HG02973 (cell line): ENCODE results near the gene PRKG1.

Experiments used
- ATAC-seq: cut with Tn5 transposase; IDR thresholded peaks from one replicate; pipeline ENCODE4 v1.9.1; 2021; ENCODE audit warnings: moderate library complexity; ENCODE audit not compliant: unreplicated experiment

PRKG1 gene

DNA sequence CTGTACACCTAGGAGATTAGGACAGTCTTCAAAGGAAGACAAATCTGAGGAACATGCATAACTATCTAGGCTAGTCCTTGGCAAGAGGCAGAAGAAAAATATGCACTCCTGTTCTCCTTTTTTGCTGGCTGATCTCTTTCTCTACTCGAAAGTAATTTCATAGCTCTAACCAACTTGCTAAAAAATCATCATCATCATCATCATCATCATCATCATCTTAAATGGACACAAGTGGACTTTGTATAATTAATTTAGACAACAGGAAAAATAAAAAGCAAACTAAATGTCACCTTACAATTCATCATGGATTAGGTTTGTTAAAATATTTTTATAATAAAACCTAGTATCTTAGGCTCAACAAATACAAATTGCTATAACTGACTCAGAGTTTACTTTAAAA lies 1192.6 kb downstream of the PRKG1 start:
- ATAC-seq, result no peak

DNA sequence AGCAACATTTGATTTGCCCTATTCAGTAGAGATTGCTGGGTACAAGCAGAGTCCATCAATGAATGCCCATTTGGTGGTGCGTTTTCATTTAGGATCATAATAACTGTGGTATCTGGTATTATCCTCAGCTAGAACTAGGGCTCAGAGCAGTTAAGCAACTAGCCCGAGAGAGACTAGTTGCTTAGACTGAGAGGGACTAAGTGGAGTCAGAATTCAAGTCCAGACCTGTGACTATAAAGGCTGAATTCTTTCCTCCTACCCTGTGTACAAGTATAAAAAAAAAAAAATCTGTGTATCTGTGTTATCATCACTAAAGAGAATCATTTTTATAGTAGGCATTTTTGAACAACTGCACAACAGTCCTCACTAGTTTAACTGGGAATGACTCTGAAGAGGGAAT lies 1194.5 kb downstream of the PRKG1 start:
- ATAC-seq, result no peak

DNA sequence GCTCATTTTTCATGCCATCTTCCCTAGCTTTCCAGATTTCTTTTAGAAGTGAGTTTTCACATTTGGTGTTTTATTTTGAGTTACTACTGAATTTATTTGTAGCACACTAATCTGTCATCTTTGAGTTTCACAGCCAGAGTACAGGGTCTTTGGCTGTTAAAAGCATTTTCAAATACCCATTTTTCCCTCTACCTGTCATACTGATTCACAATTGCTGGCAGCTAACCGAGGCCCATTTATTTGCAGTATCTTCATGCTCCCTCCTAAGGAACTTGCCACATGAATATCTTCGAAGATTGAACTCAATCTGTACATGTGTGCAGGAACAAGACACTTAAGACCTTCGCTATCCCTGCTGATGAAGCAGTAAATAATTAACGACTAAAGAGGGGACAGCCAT lies 1194.9 kb downstream of the PRKG1 start:
- ATAC-seq, result no peak

DNA sequence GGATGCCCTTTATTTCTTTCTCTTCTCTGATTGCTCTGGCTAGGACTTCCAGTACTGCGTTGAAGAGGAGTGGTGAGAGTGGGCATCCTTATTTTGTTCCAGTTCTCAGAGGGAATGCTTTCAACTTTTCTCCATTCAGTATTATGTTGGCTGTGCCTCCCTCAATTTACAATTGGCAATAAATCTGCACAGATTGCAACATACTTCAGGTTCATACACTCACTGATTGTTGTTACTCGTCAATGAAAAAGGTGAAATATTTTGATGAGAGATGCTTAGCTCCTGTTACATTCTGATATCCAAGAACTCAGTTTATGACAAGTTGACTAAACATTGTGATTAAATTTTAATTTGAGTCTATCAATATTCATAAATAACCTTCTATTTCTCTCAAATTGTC lies 1201.9 kb downstream of the PRKG1 start:
- no peak for ATAC-seq

DNA sequence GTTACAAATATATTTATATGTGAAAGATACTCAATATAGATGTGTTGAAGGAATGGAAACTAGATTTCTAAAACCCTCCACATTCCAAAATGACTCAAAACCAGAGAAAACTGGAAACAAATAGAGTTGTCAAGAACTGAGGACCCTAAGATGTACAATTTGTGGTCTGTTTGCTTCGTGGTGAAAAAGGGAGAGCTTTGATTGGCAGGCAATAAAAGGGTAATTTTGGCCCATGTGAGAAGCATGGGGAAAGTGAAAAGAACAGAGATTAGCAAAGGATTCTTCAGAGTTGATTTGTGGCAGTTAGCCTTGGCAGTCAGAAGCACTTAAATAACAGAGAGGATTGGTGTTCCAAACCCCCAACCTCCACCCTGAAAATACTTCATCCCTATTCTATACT lies 1202.7 kb downstream of the PRKG1 start:
- ATAC-seq, result no peak

DNA sequence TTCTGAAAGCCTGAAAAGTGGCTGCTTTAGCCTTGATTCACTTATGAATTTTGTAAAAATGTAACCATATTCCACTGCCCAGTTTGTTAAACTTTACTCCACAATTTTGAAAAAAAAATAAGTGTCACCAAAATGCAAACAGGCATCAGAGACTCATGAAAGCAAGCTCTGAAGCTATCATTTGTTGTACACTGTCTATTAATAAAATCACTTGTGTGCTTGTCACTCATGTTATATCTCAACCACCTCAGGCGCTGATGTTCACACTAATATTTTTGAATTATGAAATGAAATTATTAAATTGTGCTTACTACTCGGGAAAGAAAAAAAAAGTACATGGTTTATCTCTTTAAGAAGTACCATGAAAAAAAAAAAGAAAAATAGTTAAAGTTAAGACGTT lies 1205.3 kb downstream of the PRKG1 start:
- no peak for ATAC-seq

DNA sequence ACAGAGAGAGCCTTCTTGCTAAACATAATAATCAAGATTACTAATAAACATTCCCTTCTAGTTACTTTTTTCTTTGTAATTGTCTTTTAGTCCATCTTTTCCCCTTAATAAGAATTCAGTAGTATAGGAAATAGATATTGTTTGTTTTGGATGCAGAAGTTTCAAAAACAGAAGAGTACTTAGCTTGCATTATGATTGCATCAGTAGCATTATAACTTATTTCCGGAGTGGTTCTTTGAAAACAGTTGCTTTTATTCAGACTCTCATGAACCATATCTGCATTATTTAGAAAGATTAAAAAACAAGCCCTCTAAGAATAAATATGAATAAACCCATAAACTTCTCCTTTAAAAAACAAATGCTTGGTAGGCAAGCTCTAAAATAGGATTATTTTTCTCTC lies 1205.8 kb downstream of the PRKG1 start:
- ATAC-seq, result no peak

DNA sequence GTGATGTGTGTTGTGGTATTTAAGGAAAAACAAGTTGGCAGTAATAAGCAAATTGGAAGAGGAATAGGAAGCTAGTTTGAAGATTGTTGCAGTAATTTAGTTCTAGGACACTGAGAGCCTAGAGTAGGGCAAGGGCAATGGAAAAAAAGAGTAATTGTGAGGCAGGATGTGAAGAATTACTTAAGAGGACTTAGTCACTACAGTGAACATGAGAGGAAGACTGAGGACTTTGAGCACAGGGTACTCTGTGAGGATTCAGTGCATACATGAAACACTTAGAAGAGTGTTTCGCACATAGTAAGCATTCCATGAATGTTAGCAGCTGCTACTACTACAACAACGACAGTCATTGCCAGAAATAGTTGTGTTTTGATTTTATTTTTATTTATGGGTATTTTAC lies 1208.9 kb downstream of the PRKG1 start:
- no peak for ATAC-seq

DNA sequence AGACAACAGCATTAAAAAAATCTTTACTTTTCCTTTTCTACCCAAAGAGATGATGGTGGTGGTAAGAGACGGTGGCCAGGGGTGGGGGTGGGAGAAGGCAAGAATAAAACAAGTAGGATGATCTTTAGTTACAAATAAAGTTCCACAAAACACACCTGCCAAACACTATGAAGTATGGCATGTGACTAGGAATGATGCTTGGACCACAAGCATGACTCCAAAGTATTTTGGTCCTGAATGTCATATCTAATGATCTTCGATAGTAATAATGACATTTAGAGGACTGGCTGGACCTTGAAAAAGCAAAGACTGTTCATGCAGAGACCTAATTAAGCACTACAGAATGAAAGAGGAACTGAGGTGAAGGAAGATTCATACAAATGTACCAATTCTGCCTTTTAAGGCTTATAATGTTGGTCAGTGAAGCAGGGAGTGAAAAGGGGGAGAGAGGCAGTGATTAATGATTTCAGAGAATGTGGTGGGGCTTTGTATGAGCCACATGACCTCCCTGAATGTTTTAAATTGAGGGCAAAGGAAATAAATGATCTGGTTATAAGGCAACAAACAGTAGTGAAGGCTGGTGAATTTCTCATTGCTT lies 1210.2 kb downstream of the PRKG1 start:
- no peak for ATAC-seq

DNA sequence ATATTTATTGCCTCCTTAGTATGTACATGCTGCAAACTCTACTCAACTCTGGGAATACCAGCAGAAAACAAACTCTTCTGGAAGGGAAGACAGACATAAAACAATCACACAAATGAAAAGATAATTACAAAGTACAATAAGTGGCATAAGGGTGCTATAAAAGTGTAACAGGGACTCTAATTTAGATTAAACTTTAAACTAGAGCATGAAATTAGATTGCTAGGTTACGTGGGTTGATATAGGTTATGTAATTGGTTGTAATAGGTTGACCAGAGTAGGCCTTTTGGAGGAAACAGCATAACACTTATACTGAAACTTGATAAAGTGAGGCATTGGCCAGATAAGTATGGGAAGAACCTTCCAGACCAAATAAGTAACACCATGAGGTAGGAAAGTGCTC lies 1213.6 kb downstream of the PRKG1 start:
- no peak for ATAC-seq

DNA sequence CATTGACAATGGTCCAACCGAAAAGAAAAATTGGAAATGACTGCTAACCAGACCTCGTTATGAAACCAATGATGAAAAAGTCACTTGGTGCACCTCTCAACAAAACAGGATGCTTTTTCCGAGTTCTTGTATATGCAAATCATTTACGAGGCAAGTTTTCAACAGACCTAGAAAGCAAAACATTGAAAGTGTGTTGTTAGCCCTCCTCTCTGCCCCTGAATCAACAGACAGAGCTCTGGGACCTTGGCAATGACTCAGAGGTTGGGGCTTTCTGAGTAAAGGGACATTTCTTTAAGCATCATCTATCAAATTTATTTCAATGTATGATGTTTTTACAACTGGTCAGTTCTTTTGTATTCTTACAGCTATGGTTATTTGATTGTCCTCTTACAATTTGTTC lies 1223.5 kb downstream of the PRKG1 start:
- no peak for ATAC-seq

DNA sequence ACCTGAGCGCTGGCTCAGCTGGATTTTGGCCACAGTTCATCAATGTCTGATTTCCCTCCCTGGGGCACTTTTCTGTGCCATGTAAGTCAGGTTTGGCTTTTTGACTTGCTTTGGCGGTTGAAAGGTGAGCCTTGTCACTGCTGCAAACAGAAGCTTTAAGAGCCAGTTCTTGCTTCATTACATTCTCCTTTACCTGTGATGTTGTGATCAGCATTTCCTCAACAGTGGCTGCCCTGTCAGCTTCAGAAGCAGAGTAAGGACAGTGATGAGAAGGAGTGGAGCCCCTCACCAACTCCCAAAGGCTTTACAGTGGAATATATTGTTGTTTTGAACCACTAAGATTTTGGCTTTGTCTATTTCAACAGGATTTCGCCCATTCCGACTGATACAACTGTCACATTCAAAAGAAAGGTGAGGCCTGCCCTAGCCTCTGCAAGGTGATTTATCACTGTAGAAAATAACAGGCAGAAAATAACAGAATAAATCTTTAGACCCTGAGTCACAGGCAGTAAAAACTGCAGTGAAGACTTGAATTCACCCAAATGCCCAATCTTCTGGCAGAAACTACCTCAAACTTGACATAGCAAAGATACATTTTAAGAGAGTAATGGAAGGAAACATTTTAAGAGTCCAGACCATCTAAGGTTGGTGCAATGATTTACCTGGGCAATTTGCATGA lies 1226.5 kb downstream of the PRKG1 start:
- ATAC-seq, result no peak

DNA sequence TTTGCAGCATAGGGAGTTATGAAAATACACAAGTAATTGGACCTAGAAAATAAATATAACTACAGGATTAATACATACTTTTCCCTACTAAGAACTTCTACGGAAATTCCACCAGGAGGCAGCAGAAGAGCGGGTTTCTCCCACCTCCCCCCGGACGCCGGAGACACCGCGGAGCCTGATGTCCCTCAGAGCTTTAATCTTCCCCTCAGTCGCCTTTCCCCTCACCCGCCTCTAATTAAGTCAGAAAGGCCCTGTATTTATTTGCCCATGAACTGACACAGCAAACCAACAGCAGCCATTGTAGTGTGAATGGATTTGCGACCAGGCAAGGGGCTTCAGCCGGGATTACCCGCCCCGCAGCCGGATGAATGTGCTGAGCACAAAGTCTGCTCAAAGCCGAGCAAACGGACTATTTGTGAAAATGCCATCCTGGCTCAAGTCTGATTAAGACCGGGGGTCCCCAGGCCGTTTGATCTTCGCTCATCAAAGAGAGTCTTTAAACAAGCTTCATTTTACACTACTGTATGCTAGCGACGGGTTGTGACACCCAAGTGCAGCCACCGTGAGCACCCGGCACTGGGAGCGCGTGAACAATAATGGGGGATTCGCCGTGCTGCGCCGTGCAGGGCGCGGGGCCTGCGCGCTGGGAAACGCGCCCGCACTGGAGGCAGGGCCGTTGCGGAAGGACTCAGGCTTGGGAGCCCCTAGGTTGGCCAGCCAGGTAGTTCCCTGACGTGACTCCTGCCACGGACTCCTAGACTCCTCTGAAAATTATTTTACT lies 1234.2 kb downstream of the PRKG1 start:
- ATAC-seq, result peak; percentile 77

DNA sequence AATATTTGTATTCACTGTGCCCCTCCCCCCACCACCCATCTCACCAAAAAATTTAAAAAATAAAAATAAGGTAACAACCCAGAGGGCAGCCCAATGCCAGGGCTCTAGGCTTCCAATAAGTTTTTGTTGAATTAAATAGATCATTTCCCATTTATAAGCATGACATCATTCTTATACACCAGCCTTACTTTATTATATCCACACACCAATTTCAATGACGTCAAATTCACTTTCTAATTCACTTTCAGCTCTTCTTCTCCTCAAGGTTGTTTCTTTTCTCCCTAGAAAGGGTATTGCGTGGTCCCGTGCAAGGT lies 1238.6 kb downstream of the PRKG1 start:
- ATAC-seq, result no peak

DNA sequence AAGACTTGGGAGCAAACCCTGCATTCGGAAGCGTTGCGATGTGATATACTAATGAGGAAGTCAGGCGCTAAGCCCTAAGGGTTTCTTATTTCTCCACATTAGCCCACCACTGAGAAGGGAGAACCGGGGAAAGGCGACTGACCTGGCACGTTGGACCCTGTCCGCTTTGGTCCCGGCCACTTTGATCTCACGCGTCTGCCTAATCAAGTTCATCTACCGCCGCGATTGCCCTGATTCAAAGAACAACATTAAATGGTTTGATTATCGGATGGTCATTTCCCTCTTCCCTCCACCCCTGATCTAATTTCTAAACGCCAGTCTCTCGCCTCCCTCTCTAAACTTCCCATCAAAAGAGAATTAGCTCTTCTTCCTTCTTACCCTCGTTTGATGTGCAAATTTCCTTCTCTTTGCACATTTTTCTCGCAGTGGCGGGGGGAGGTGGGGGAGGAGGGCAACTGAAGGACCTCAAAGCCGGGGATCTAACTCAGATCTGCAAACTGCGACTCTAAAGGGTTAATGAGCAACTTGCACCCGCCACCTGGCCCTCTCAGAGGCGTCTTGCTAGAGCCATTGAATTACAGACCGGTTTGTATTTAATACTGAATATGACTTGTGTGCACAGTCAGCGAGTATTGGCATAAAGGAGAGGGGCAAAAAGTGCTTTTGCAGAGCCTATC lies 1239.1 kb downstream of the PRKG1 start:
- no peak for ATAC-seq

DNA sequence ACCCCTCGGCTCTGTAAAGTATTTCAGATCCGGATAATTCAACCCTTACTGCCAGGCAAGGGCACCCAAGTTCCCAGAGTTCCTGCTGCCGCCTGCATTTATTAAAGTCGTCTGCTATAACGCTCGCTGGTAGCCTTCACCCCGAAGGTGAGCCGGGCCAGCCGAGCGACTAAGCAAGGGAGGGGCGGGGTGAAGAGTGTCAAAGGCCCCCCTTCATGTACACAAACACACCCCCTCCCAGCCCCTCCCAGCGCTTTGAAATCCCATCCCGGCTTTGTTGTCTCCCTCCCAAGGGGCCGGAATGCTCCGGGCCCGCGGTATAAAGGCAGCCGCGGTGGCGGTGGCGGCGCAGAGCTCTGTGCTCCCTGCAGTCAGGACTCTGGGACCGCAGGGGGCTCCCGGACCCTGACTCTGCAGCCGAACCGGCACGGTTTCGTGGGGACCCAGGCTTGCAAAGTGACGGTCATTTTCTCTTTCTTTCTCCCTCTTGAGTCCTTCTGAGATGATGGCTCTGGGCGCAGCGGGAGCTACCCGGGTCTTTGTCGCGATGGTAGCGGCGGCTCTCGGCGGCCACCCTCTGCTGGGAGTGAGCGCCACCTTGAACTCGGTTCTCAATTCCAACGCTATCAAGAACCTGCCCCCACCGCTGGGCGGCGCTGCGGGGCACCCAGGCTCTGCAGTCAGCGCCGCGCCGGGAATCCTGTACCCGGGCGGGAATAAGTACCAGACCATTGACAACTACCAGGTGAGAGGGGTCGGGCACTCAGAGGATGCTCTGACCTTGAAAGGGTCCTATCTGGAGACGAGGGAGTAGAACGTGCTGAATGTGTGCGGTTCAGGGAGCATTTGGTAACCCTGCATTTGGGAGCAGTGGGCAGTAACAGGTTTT lies 1239.9 kb downstream of the PRKG1 start, which contains the start of gene DKK1:
TSS of gene DKK1 (plus strand) at position 349 of the 889 bp plus-strand sequence. CDS start at position 503, 154 bp downstream.
- no peak for ATAC-seq

DNA sequence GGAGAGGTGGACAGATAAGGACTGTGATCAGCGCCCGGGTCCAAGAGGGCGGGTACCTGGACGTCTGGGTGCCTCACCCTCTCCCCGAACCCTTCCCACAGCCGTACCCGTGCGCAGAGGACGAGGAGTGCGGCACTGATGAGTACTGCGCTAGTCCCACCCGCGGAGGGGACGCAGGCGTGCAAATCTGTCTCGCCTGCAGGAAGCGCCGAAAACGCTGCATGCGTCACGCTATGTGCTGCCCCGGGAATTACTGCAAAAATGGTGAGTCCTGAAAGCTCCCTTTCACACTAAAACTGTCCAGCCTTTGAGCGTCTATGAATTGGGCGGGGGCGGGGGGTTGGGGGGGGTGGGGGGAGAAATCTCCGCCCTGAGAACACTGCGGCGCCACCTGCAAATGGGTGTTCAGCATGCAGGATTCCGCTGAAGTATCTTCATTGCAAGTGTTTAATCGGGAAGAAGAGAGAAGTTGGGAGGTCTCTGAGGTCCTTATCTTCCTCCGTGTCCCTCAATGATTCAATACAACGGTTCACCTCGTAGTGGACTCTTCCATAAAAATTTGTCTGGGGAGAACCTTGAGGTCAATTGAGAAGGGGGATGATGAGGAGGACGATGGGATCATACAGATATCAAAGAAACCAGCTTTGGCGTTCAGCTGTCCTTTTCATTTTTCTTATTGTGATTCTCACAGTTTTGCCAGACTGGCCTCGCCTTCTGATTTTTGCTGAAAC lies 1240.7 kb downstream of the PRKG1 start:
- ATAC-seq, result no peak

DNA sequence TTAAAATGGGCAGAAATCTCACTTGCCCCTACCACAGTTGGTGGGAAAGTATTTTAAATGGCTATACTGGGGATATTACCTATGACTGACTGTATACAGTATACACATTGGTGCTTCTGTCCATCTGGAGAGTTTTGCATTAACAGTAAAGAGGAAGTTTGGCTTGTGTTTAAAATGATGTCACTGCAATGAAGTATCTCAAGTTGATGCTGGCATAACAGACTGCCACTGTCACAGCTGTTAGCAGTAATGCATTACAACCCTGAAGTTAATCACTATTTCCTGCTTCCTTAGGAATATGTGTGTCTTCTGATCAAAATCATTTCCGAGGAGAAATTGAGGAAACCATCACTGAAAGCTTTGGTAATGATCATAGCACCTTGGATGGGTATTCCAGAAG lies 1241.7 kb downstream of the PRKG1 start:
- no peak for ATAC-seq

DNA sequence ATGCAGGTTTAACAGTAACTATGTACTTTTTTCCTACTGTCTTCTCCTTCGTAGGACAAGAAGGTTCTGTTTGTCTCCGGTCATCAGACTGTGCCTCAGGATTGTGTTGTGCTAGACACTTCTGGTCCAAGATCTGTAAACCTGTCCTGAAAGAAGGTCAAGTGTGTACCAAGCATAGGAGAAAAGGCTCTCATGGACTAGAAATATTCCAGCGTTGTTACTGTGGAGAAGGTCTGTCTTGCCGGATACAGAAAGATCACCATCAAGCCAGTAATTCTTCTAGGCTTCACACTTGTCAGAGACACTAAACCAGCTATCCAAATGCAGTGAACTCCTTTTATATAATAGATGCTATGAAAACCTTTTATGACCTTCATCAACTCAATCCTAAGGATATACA lies 1242.2 kb downstream of the PRKG1 start:
- ATAC-seq, result no peak

DNA sequence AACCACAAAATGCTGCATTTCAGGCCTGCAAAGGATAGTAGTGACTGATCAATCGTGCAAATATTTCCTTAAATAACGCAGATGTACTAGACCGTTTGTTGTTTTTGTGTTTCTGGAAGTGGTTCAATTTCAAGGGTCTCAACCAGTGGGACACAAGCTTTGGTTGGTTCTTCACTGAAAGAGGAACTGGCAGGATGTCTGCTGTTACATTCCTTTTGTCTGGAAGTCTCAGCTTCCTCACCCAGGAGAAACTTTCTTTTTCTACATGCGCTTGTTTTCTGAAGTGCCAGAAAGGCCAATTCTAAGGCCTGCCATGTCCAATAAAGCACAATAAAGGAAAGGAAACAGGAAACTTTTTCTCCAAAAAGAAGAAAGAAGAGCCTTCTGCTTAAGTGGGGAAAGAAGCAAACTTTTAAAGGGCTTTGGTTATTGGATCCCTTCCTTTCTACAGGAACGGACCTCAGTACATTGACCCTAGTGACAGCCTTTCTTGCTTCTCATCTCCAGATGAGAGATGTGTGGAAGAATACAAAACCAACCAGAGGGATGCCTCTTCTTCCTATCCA lies 1243.9 kb downstream of the PRKG1 start:
- no peak for ATAC-seq
